IMR-90 (cell line): ENCODE measurements around the gene STX11. TPM values are rescaled to one million over a fixed set of nuclear protein-coding genes. Genes with fewer than 3 reads are reported as not detected.
A peak's percentile ranks its signal among the peaks of the same experiment; 100 is the strongest.

ENCODE experiments used
- ATAC-seq: fragments of 200-7000 bp; cut with Tn5 transposase; 2 replicates; pipeline ENCODE4 v1.9.1; 2020; ENCODE audit warnings: low read depth, mild to moderate bottlenecking, moderate library complexity
- BruUV-seq: library from RNA; stranded (reverse); fragments of 400-500 nt; replicated peaks from 2 replicates; lab custom pipeline; 2021; lab: Mats Ljungman, UMichigan
- CTCF ChIA-PET: fragments of 300-600 bp; formaldehyde crosslinking; extraction: SDS; loops from one replicate; lab custom pipeline; 2021; ENCODE audit warnings: antibody characterized with exemption; lab: Yijun Ruan, JAX
- POLR2A ChIA-PET: fragments of 300-600 bp; sonication (Branson Sonifier 250); formaldehyde crosslinking; loops from one replicate; lab custom pipeline; 2022; ENCODE audit warnings: antibody characterized with exemption; ENCODE audit not compliant: unreplicated experiment; lab: Charles Lee
- DNase-seq: peaks from one replicate; pipeline ENCODE4 v3.0.0; 2013
- H2AFZ ChIP-seq: replicated peaks from 2 replicates; pipeline ENCODE3; 2013; ENCODE audit warnings: low read length, mild to moderate bottlenecking; ENCODE audit not compliant: poor library complexity
- H2AK5ac ChIP-seq: 2 replicates; pipeline ENCODE4 v1.6.1; 2013; ENCODE audit warnings: low read depth, low read length, inconsistent platforms
- H2AK9ac ChIP-seq: replicated peaks from 2 replicates; pipeline ENCODE3; 2013; ENCODE audit warnings: mild to moderate bottlenecking, low read depth, low read length, moderate library complexity; ENCODE audit not compliant: poor library complexity
- H2BK120ac ChIP-seq: 2 replicates; pipeline ENCODE4 v1.6.1; 2013; ENCODE audit warnings: low read depth, low read length, inconsistent platforms
- H2BK15ac ChIP-seq: 3 replicates; pipeline ENCODE4 v1.6.1; 2013; ENCODE audit warnings: low read depth, low read length, inconsistent platforms
- H2BK20ac ChIP-seq: 2 replicates; pipeline ENCODE4 v1.6.1; 2013; ENCODE audit warnings: low read depth, mild to moderate bottlenecking, inconsistent platforms, low read length, moderate library complexity
- H2BK5ac ChIP-seq: 2 replicates; pipeline ENCODE4 v1.6.1; 2013; ENCODE audit warnings: mild to moderate bottlenecking, low read depth, low read length, inconsistent platforms; ENCODE audit not compliant: poor library complexity, severe bottlenecking
- H3K14ac ChIP-seq: replicated peaks from 2 replicates; pipeline ENCODE4 v1.6.1; 2013; ENCODE audit warnings: low read depth, low read length, inconsistent platforms
- H3K18ac ChIP-seq: 2 replicates; pipeline ENCODE4 v1.6.1; 2013; ENCODE audit warnings: low read depth, low read length, control low read depth
- H3K23ac ChIP-seq: 2 replicates; pipeline ENCODE4 v1.6.1; 2013; ENCODE audit warnings: low read depth, low read length, inconsistent platforms
- H3K27ac ChIP-seq: 2 replicates; pipeline ENCODE4 v1.5.1; 2013; ENCODE audit warnings: mild to moderate bottlenecking, control low read depth, low read length; ENCODE audit not compliant: insufficient read depth
- H3K27me3 ChIP-seq: 2 replicates; pipeline ENCODE4 v1.6.1; 2013; ENCODE audit warnings: low read length; ENCODE audit not compliant: control insufficient read depth, insufficient read depth
- H3K36me3 ChIP-seq: 2 replicates; pipeline ENCODE4 v1.6.1; 2013; ENCODE audit warnings: low read length, mixed read lengths; ENCODE audit not compliant: control insufficient read depth, insufficient read depth
- H3K4ac ChIP-seq: 2 replicates; pipeline ENCODE4 v1.6.1; 2013; ENCODE audit warnings: low read depth, low read length, inconsistent platforms
- H3K4me1 ChIP-seq: 2 replicates; pipeline ENCODE4 v1.6.1; 2013; ENCODE audit warnings: low read length, mixed read lengths; ENCODE audit not compliant: control insufficient read depth, insufficient read depth
- H3K4me2 ChIP-seq: 2 replicates; pipeline ENCODE4 v1.6.1; 2013; ENCODE audit warnings: low read depth, mild to moderate bottlenecking, control low read depth, low read length, moderate library complexity
- H3K4me3 ChIP-seq: 2 replicates; pipeline ENCODE4 v1.5.1; 2013; ENCODE audit warnings: low read depth, mild to moderate bottlenecking, control low read depth, low read length, moderate library complexity; ENCODE audit not compliant: insufficient read depth
- H3K56ac ChIP-seq: 2 replicates; pipeline ENCODE4 v1.6.1; 2013; ENCODE audit warnings: low read length, inconsistent platforms; ENCODE audit not compliant: insufficient read depth; ENCODE audit errors: extremely low read depth
- H3K79me1 ChIP-seq, 2 experiments: 2 replicates each; pipeline ENCODE4 v1.6.1; 2013; ENCODE audit warnings: low read length in 2 of 2, inconsistent platforms in 1 of 2, low read depth in 1 of 2
- H3K9ac ChIP-seq: 2 replicates; pipeline ENCODE4 v1.6.1; 2013; ENCODE audit warnings: low read depth, low read length, control low read depth
- H3K9me1 ChIP-seq: 2 replicates; pipeline ENCODE4 v1.6.1; 2013; ENCODE audit warnings: low read length, inconsistent platforms; ENCODE audit not compliant: insufficient read depth
- H3K9me3 ChIP-seq: 2 replicates; pipeline ENCODE4 v1.6.1; 2013; ENCODE audit warnings: low read length; ENCODE audit not compliant: control insufficient read depth, insufficient read depth
- H4K20me1 ChIP-seq: 2 replicates; pipeline ENCODE4 v1.6.1; 2013; ENCODE audit warnings: low read length, inconsistent platforms; ENCODE audit not compliant: insufficient read depth
- H4K5ac ChIP-seq: 2 replicates; pipeline ENCODE4 v1.6.1; 2013; ENCODE audit warnings: mild to moderate bottlenecking, low read depth, low read length, control low read depth
- H4K8ac ChIP-seq, 2 experiments: 2 replicates each; pipeline ENCODE4 v1.6.1; 2013; ENCODE audit warnings: low read depth in 2 of 2, low read length in 2 of 2, control low read depth in 1 of 2, inconsistent platforms in 1 of 2
- H4K91ac ChIP-seq: 2 replicates; pipeline ENCODE4 v1.6.1; 2013; ENCODE audit warnings: low read depth, low read length, inconsistent platforms; ENCODE audit not compliant: insufficient read depth
- CEBPB ChIP-seq: IDR thresholded peaks from 2 replicates; pipeline ENCODE4 v1.6.1; 2012; ENCODE audit warnings: low read depth, low read length, improper control_type of control experiment
- CTCF ChIP-seq: conservative IDR thresholded peaks from 2 replicates; pipeline ENCODE4 v1.5.1; 2012; ENCODE audit warnings: mild to moderate bottlenecking, low read depth, low read length, improper control_type of control experiment
- ELK1 ChIP-seq: fragments of 150-350 bp; IDR thresholded peaks from 2 replicates; pipeline ENCODE4 v1.6.1; 2016; ENCODE audit warnings: low read depth, mild to moderate bottlenecking, low read length, moderate library complexity, borderline replicate concordance
- FOS ChIP-seq: fragments of 150-350 bp; IDR thresholded peaks from 2 replicates; pipeline ENCODE4 v1.6.1; 2016; ENCODE audit warnings: low read depth, low read length
- MAFK ChIP-seq: IDR thresholded peaks from 2 replicates; pipeline ENCODE4 v1.6.1; 2012; ENCODE audit warnings: low read depth, low read length, improper control_type of control experiment
- MAZ ChIP-seq: IDR thresholded peaks from 2 replicates; pipeline ENCODE4 v1.6.1; 2012; ENCODE audit warnings: low read depth, mild to moderate bottlenecking, low read length, improper control_type of control experiment, moderate library complexity, borderline replicate concordance
- MXI1 ChIP-seq: IDR thresholded peaks from 2 replicates; pipeline ENCODE4 v1.6.1; 2012; ENCODE audit warnings: low read depth, mild to moderate bottlenecking, low read length, moderate library complexity, borderline replicate concordance
- NFE2L2 ChIP-seq: fragments of 150-350 bp; IDR thresholded peaks from 2 replicates; pipeline ENCODE4 v1.6.1; 2016; ENCODE audit warnings: low read depth, mild to moderate bottlenecking, low read length
- POLR2A ChIP-seq: IDR thresholded peaks from 2 replicates; pipeline ENCODE4 v1.6.1; 2012; ENCODE audit warnings: mild to moderate bottlenecking, low read depth, low read length
- RAD21 ChIP-seq: IDR thresholded peaks from 2 replicates; pipeline ENCODE4 v1.6.1; 2012; ENCODE audit warnings: low read length, improper control_type of control experiment
- RCOR1 ChIP-seq: IDR thresholded peaks from 2 replicates; pipeline ENCODE4 v1.6.1; 2012; ENCODE audit warnings: mild to moderate bottlenecking, low read length, improper control_type of control experiment; ENCODE audit not compliant: insufficient replicate concordance
- RFX5 ChIP-seq: IDR thresholded peaks from 2 replicates; pipeline ENCODE4 v1.8.0; 2012; ENCODE audit warnings: low read depth, mild to moderate bottlenecking, low read length, moderate library complexity
- SMC3 ChIP-seq: fragments of 150-350 bp; IDR thresholded peaks from 2 replicates; pipeline ENCODE4 v1.6.1; 2016; ENCODE audit warnings: low read depth, mild to moderate bottlenecking, antibody characterized with exemption, low read length, moderate library complexity
- USF2 ChIP-seq: fragments of 150-350 bp; IDR thresholded peaks from 2 replicates; pipeline ENCODE4 v1.6.1; 2017; ENCODE audit warnings: mild to moderate bottlenecking, antibody characterized with exemption, low read length, low read depth
- WGBS, 2 experiments: methylation state at CpG; one replicate each; pipeline versions ENCODE4 v1.1.5 to v1.1.7; 2013; ENCODE audit warnings: missing lambda C conversion rate in 2 of 2; ENCODE audit not compliant: insufficient read length in 1 of 2; ENCODE audit errors: extremely low coverage in 2 of 2; 5-methylcytosine and 5-hydroxymethylcytosine counted together
- dilution Hi-C: fragments of 300-500 bp; cut with HindIII; formaldehyde crosslinking; loops from one replicate; pipeline ENCODE4 v1.14.3; 2018; ENCODE audit warnings: low sequenced_read_pairs; ENCODE audit not compliant: unreplicated experiment
- in situ Hi-C: fragments of 300-500 bp; cut with MboI; formaldehyde crosslinking; loops from 3 replicates; pipeline ENCODE4 v1.14.3; 2019; ENCODE audit warnings: low sequenced_read_pairs, inconsistent platforms, mixed read lengths
- intact Hi-C: fragments of 100-400 bp; cut with micrococcal nuclease; formaldehyde crosslinking; loops from 2 replicates; pipeline ENCODE4 v1.10.0; 2022
- polyA plus RNA-seq, 3 experiments: library from polyadenylated mRNA; depleted of rRNA; stranded (reverse); fragments of >200 nt; gene quantifications; 2 replicates each; pipeline ENCODE4 v1.2.3, GENCODE V29; 2012; ENCODE audit warnings: low replicate concordance in 1 of 3
- total RNA-seq: library from RNA; depleted of rRNA; stranded (reverse); fragments of >200 nt; gene quantifications from 2 replicates; pipeline ENCODE4 v1.2.3, GENCODE V29; 2012

The STX11 gene
- total and polyA plus RNA-seq, 2 of the 4 experiments (the other 2 are of a cell fraction) = 0.54 to 0.68 TPM

- Histone ChIP-seq H2AK5ac (peak overlapping the region; percentile 75), H3K27ac (peak overlapping the region; percentile 72; the same call in 1 of the 2 replicates), H4K91ac (peak overlapping the region; percentile 42), H2BK20ac (peak overlapping the region; percentile 14; the same call in 1 of the 2 replicates), H3K79me1 (no peaks in the 10 kb centered on the region), H3K4me1 (peaks cover 8% of the 10 kb centered on the region), H2BK120ac (peak overlapping the region; percentile 66; the same call in 1 of the 2 replicates), H3K4ac (peak overlapping the region; percentile 66), H3K36me3 (no peaks in the 10 kb centered on the region), H2BK5ac (no peak overlapping the region), H4K20me1 (no peaks in the 10 kb centered on the region), H4K5ac (peak overlapping the region; percentile 76), H3K27me3 (peaks cover 4% of the 10 kb centered on the region), H2AFZ (peak overlapping the region; percentile 97), H3K14ac (peak overlapping the region; percentile 82), H2BK15ac (peak overlapping the region; percentile 8; the same call in 1 of the 3 replicates), H3K9me3 (no peaks in the 10 kb centered on the region; the same call in 1 of the 2 replicates), H3K4me3 (no peak overlapping the region), H3K18ac (no peak overlapping the region), H3K9me1 (peaks cover 5% of the 10 kb centered on the region), H3K4me2 (no peak overlapping the region), H3K56ac (no peak overlapping the region), H3K9ac (no peak overlapping the region; the same call in 1 of the 2 replicates), H2AK9ac (peak overlapping the region; percentile 84), H3K23ac (0 out of 2 replicates have a peak overlapping the region, but pooled peaks have one; percentile 64), H4K8ac (peak overlapping the region; percentile 81 to 92; a peak in 3 of 4 replicates)
- DNase-seq (no peak), ATAC-seq (no peak)
- CTCF ChIA-PET = no interaction called here
- intact Hi-C loops (loop anchor here (1.0 to 5.0 kb wide), 2 partner anchors 65 to 1743 kb away; partner anchors contain the start of gene STX11), dilution Hi-C loops (no loop called here), in situ Hi-C loops (no loop called here)
- no TSS peak for BruUV-seq
- POLR2A ChIA-PET = no interaction called here
- 93% methylated on average over 6 of the region's 16 CpGs; no CpG with 5 or more reads in 1 of the 2 experiments for WGBS, 2 experiments
- no peak for TF ChIP-seq NFE2L2
- no peak for TF ChIP-seq CTCF
- TF ChIP-seq ELK1 = no peak
- no peak for TF ChIP-seq RAD21
- TF ChIP-seq MXI1 = no peak
- no peak for TF ChIP-seq MAFK
- TF ChIP-seq RFX5 = no peak
- no peak for TF ChIP-seq MAZ
- no peak for TF ChIP-seq USF2
- no peak for TF ChIP-seq FOS
- TF ChIP-seq SMC3 = no peak
- no peak for TF ChIP-seq RCOR1
- no peak for TF ChIP-seq CEBPB
- TF ChIP-seq POLR2A = no peak
These were observed 64.5 kb downstream of the STX11 start for GRCh38 chr6:144214622-144215401.
